MG63 (cell line): ENCODE data around the gene GOSR1. TPM values are rescaled to one million over a fixed set of nuclear protein-coding genes. Genes with fewer than 3 reads are reported as not detected.
"Not testable (repeated sequence)": the region's sequence is repeated elsewhere in the genome, so short reads cannot be mapped to it uniquely, and the experiment has no call there.

Source experiments
- DNase-seq: peaks from one replicate; pipeline ENCODE4 v3.0.0-alpha.2; 2020
- H3K27me3 ChIP-seq: fragments of 250-450 bp; sonication (Bioruptor Pico); 2 replicates; pipeline ENCODE4 v1.5.1; 2020; ENCODE audit warnings: mild to moderate bottlenecking, moderate library complexity
- H3K36me3 ChIP-seq: fragments of 250-450 bp; sonication (Bioruptor Pico); 2 replicates; pipeline ENCODE4 v1.5.1; 2020; ENCODE audit warnings: mild to moderate bottlenecking, moderate library complexity
- H3K4me3 ChIP-seq: fragments of 250-450 bp; sonication (Bioruptor Pico); 2 replicates; pipeline ENCODE4 v1.5.1; 2020; ENCODE audit warnings: mild to moderate bottlenecking, moderate library complexity
- H3K9me3 ChIP-seq: fragments of 250-450 bp; sonication (Bioruptor Pico); 2 replicates; pipeline ENCODE4 v1.5.1; 2020; ENCODE audit warnings: mild to moderate bottlenecking, moderate library complexity
- total RNA-seq: library from RNA; depleted of rRNA; stranded (reverse); fragments of >200 nt; shearing (Covaris generic); gene quantifications from 2 replicates; pipeline ENCODE4 v1.2.3, GENCODE V29; 2014; ENCODE audit warnings: low replicate concordance

The GOSR1 gene
- total RNA-seq, 1 experiment from 2014 or later: 33.5 TPM

DNA sequence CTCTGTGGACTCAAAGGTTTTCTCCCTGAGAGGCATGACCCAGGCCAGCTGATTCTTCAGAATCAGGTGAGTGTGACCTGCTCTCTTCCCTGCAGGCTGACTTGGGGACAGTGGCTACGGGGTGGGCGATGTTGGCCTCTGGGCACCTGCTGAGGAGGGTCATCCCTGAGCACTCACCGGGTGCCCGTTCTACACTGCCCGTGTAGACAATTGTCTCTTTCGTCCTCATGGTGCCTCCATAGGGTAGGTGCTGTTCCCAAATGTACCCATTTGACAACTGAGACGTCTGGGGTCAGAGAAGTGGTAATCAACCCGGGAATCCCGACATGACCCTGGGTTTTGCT lies 74.8 kb downstream of the GOSR1 start:
- H3K36me3 ChIP-seq: no peaks in the 10 kb centered on the region

DNA sequence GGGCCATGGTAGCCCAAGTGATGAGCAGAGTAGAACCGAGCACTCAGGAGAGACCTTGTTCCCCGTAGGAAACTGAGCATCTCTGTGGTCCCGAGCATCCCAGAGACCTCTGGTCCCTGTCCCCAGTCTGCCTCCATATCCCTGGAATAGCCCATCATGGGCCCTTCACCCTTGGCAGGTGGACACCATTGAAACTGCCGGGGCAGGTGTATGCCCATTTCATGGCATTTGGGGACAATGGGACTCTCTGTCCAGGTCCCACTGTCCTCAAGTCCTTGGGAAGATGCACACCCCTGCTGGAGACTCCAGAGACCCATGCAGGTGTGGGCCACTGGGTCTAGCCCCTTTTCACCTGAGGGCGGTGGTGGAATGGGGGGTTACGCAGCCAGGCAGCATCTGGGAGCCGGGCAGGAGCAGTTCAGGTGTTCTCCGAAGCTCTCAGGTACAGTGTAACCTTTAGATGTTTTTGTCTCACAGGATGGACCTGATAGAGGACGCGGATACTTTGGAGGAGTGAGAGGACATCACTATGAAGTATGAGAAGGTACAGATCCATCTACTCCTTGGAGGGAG lies 75.9 kb downstream of the GOSR1 start:
- no peak for DNase-seq

More for the DNA sequence above, 74.8 kb downstream of the GOSR1 start:
- Histone ChIP-seq H3K27me3 (no peaks in the 10 kb centered on the region), H3K4me3 (no peak overlapping the region), H3K9me3 (no peaks in the 10 kb centered on the region)
- DNase-seq: no peak

DNA sequence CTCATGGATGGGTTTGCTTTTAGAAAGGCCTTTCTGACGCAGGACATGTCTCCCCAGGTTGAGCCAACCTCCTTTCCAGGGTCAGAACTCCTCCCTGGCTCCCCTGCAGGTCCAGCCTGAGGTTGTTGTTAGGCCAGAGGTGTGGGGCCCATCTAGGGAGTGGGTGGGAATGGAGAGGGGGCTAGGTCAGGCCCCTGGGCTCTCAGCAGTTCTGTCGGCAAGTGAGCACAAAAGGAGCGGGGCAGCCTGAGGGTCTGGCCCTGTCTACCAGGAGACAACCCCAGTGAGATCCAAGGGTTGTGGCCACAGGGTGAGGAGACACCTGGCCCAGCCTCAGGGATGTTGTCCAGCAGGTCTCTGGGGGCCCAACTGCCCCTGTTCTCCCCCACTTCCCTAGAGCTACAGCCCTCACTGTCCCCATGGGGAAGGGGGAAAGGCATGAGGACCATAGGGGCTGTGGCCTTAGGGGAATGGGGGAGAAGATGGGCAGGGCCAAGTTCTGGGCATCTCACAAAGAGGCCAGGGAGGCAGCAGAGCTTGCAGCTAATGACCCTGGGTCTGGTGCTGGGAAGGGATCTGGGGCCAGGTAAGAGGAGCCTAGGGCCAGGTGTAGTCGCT lies 76.7 kb downstream of the GOSR1 start:
- H3K27me3 ChIP-seq, H3K4me3 ChIP-seq, DNase-seq, H3K9me3 ChIP-seq, H3K36me3 ChIP-seq: not testable (repeated sequence)

More for the DNA sequence above, 75.9 kb downstream of the GOSR1 start:
- H3K27me3 ChIP-seq: no peaks in the 10 kb centered on the region
- H3K36me3 ChIP-seq: no peaks in the 10 kb centered on the region
- H3K4me3 ChIP-seq: no peak overlapping the region
- no peaks in the 10 kb centered on the region for H3K9me3 ChIP-seq

DNA sequence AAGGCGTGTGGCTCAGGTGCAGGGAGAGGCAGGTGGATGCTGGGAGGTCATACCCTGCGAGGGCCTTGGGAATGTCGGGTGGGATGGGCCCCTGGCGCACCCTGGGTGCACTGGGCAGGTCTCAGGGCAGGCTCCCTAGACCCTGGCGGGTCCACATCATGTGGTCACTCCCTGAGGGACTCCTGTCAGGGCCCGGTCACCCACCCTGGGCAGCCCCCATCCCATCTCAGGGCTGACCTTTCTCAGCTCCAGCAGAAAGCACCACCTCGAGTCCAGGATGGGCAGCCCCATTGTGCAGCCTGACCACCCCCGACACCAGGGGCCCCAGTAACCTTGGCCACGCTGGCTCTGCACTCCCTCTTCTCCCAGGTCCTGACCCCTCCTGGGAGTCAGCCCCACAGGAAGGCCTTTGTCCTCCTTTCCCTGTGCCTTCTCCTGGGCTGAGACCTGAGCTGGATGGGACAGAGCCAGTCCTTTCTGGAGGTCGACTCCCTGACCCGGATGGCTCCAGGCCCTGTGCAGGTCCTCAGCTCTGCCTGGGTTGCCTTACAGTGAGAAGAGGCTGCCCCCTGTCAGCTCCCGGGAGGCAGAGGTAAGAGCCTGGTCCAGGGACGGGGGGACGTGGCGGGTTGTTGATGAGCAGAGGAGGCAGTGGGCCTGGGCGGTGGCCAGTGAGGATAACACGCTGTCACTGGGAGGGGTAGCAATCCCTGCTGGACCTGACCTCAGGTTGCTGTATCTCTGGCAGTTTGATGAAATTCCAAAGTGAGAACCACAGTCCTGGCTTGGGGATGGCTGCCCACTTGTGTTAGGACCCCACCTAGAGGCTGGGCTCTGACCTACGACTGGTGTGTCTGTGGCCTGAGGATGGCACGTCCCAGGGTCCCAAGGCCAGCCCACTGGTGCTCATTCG lies 77.9 kb downstream of the GOSR1 start:
- peak; percentile 23 for DNase-seq
- no peaks in the 10 kb centered on the region for H3K9me3 ChIP-seq
- H3K36me3 ChIP-seq: no peaks in the 10 kb centered on the region
- no peak overlapping the region for H3K4me3 ChIP-seq
- no peaks in the 10 kb centered on the region for H3K27me3 ChIP-seq

DNA sequence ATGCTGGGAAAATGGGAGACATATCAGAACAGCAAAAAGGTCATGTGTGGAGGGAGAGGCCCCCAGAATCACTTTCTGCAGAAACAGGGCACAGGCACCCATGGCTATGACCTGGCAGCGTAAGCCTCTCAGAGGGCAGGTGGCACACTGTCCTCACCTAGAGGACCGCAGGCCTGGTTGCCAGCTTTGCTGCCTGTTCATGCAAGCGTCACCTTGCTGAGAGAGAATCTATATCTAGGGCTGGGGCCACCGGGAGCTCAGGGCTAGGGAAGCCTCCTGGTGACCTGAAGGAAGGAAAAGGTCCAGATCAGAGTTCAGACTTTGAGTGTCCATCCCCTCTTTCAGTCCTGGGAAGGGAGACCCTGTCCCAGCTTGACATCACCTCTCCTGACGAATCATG lies 78.7 kb downstream of the GOSR1 start:
- Histone ChIP-seq H3K27me3 (no peaks in the 10 kb centered on the region), H3K4me3 (no peak overlapping the region), H3K36me3 (no peaks in the 10 kb centered on the region), H3K9me3 (no peaks in the 10 kb centered on the region)
- no peak for DNase-seq

DNA sequence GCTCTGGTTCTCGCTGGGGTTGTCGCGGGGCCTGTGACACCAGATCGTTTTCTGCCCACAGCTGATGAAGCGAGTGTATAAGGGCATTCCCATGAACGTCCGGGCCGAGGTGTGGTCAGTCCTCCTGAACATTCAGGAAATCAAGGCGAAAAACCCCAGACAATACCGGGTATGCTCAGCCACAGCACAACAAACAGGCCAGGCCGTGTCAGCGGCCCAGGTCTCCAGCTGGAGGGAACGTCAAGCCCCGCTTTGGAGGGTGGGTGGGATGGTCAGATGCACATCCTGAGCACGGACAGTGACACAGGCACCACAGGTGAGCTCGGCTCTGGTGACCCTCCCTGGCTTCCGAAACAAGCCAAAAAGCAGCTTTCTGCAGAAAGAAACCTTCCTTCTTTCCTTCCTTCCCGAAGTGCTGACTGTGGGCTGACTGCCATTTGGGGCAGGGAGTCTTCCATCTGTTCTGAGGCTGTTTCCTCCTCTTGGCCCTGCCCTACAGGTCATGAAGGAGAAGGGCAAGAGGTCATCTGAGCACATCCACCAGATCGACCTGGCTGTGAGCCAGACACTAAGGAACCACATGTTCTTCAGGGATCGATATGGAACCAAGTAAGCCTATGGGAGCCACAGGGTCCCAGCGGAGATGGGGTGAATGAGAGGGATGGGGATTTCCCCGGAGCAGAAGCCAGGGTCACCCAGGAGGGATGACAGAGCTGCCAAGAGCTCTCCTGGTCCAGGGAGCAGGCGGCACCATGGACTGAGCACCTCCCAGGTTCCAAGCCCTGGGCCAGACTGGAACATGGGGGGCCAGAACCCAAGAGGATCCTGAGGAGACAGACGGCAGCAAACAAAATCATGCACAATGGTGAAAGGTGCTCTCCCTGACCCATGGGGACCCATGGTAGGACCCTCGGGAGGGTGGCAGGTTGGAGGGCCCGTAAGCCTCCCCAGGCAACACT lies 79.4 kb downstream of the GOSR1 start:
- no peak overlapping the region for H3K4me3 ChIP-seq
- no peaks in the 10 kb centered on the region for H3K36me3 ChIP-seq
- no peaks in the 10 kb centered on the region for H3K27me3 ChIP-seq
- DNase-seq: no peak
- no peaks in the 10 kb centered on the region for H3K9me3 ChIP-seq

DNA sequence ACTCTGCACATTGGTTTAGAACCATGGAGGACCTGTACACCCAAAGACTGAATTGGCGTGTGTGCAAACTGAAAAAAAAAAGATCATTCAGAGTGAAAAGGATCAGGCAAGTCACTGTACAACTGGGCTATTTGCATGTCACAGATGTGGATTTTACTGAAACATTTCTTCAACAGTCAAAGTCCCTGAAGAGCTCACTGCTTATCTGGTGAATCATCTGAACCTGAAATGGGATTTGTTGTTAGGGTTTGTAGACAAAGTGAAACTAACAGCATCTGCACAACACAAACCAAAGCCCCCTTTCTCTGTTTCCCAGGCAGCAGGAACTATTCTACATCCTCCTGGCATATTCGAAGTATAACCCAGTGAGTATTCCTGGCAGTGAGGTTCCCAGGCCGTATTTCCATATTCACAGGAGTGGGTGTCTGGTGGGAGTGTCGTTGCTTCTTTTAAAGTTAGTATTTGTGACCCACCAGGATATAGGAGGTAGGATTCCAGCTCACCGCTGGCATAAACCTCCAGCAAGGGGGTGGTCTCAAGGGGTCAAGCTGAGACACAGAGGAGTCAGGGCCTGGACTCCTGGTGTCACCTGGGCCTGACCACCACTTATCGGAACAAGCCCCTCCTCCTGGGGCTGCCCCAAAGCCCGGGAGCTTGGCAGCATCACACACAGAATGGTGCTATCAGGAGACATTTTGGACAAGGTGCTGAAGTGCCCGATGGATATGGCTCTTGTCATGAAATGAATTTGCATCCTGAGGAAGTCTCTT lies 80.9 kb downstream of the GOSR1 start:
- no peaks in the 10 kb centered on the region for H3K36me3 ChIP-seq
- H3K27me3 ChIP-seq: no peaks in the 10 kb centered on the region; the same call in 1 of the 2 replicates
- H3K4me3 ChIP-seq: no peak overlapping the region
- H3K9me3 ChIP-seq: no peaks in the 10 kb centered on the region
- no peak for DNase-seq

DNA sequence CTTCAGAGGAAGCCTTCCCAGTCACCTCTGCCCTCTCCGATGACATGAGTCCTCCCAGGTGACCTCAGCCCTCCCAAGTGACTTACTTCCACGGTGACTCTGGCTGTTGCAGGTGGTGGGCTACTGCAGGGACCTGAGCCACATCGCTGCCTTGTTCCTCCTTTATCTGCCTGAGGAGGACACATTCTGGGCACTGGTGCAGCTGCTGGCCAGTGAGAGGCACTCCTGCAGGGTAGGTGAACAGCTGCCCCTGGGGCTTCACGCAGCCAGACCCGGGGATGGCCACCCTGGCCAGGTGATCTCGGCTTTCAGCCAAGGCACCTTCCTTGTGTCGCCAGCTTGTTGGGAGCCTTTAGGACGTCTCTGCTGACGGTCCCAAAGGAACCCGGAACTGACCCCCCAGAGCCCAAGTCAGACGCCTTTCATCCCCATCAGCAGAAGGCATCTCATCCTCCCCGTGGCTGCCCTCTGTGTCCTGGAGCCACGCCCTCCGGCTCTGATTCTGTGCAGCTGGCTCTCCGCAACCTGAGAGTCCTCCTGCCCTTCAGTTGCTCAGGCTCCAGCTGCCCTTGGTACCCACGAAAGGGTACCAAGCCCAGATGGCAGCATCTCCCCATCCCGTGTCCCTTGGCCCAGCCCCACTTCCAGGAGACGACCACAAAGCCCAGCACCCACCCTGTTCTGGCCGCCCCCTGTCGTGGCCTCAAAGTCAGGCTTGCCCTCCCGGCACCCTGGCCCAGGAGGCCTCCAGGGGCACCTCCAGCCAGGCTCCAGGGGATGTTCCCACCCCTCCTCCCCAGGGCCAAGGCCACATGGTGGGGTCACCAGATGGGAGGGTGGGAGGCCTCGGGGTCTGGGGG lies 81.7 kb downstream of the GOSR1 start:
- Histone ChIP-seq H3K4me3 (no peak overlapping the region), H3K9me3 (no peaks in the 10 kb centered on the region), H3K27me3 (no peaks in the 10 kb centered on the region; the same call in 1 of the 2 replicates), H3K36me3 (no peaks in the 10 kb centered on the region)
- no peak for DNase-seq

DNA sequence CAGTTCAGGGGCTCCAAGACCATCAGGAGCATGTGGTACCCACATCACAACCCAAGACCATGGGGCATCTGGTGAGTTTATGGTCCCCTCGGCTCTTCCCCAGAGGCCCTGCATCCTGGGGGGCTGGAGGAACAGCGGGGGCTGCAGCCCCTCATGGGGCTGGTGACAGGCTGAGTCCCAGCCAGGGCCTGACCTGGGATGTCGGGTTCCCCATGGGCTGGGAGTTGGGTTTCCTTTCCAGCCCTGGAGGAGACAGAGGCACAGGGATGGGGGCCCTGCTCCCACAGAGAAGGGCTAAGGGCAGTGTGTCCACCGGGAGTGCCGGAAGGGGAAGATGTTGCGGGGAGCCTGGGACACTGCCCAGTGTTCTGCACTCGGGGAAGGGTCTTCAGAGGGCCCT lies 82.4 kb downstream of the GOSR1 start:
- Histone ChIP-seq H3K4me3 (no peak overlapping the region), H3K36me3 (no peaks in the 10 kb centered on the region), H3K9me3 (no peaks in the 10 kb centered on the region), H3K27me3 (no peaks in the 10 kb centered on the region; the same call in 1 of the 2 replicates)
- no peak for DNase-seq

DNA sequence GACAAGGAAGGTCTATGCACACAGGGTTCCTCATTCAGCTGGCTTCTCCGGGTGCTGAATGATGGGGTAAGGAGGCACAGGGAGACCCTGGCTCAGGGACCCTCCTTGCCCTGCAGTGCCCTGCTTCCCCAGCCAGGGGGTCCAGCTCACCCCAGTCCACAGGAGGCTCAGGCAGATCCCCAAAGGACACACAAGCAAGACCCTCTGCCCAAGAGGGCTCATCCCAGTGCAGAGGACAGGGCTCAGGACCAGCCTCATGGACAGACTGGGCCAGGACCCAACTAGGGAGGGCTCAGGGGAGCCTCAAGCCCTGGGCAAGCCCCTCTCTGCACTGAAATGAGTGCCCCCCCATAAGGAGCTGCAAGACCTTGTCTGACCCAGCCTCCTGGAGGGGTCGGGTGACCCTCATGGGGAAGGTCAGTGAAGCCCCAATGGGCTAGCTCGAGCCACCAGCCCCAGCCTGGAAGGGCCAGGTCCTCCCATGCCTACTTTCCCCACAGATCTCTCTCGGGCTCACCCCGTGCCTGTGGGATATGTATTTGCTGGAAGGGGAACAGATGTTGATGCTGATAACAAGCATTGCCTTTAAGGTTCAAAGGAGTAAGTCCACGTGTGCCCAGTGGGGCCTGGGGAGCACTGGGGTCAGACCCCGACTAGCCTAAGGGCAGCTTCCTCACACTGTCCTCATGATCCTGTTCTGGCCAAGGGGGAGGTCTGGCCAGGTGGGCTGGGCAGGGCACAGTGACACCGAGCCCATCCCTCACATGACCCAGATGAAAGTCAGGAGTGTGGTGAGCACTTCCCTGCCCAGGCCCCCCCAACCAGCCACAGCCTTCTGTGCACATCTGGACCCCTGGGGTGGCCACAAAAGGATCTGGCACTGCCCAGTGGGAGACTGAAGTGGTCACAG lies 83.2 kb downstream of the GOSR1 start:
- not testable (repeated sequence) for H3K9me3 ChIP-seq, H3K27me3 ChIP-seq, DNase-seq, H3K36me3 ChIP-seq, H3K4me3 ChIP-seq

DNA sequence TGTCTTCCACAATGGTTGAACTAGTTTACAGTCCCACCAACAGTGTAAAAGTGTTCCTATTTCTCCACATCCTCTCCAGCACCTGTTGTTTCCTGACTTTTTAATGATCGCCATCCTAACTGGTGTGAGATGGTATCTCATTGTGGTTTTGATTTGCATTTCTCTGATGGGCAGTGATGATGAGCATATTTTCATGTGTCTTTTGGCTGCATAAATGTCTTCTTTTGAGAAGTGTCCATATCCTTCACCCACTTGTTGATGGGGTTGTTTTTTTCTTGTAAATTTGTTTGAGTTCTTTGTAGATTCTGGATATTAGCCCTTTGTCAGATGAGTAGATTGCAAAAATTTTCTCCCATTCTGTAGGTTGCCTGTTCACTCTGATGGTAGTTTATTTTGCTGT lies 84.6 kb downstream of the GOSR1 start:
- H3K27me3 ChIP-seq, H3K36me3 ChIP-seq, H3K9me3 ChIP-seq, H3K4me3 ChIP-seq, DNase-seq: not testable (repeated sequence)

DNA sequence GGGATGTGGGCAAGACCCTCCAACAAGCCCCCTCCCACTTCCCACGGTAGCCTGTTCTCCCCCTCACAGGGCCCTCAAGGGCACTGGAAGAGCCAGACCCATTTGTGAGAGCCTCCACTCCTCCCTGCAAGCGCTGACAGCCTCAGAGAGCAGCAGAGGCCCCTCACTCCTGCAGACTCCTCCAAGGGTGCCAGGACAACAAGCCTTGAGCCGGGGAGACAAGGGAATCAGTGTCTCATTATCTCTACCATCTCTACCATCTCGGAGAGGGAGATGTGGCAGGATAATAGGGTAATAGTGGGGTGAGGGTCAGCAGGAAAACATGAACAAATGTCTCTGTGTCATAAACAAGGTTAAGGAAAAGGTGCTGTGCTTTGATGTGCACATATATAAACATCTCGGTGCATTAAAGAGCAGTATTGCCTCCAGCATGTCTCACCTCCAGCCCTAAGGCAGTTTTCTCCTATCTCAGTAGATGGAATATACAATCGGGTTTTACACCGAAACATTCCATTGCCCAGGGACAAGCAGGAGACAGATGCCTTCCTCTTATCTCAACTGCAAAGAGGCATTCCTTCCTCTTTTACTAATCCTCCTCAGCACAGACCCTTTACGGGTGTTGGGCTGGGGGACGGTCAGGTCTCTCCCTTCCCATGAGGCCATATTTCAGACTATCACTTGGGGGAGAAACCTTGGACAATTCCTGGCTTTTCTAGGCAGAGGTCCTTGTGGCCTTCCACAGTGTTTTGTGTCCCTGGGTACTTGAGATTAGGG lies 86.1 kb downstream of the GOSR1 start:
- H3K27me3 ChIP-seq: not testable (repeated sequence)

DNA sequence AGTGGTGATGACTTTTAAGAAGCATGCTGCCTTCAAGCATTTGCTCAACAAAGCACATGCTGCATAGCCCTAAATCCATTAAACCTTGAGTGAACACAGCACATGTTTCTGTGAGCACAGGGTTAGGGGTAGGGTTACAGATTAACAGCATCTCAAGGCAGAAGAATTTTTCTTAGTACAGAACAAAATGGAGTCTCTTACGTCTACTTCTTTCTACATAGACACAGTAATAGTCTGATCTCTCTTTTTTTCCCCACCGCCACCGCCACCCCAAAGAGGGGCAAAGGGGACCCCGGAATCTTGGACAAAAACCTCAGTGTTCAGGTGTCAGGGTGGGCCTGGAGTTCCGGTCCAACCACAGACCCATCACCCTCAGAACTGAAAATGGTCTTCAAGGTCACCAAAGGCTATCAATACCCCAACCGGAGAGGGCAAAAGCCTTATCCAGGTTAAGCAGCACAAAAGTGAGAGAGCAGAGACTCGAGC lies 86.7 kb downstream of the GOSR1 start:
- H3K27me3 ChIP-seq, H3K4me3 ChIP-seq, H3K36me3 ChIP-seq, H3K9me3 ChIP-seq, DNase-seq: not testable (repeated sequence)

More for the DNA sequence above, 86.1 kb downstream of the GOSR1 start:
- not testable (repeated sequence) for H3K9me3 ChIP-seq, H3K36me3 ChIP-seq, DNase-seq, H3K4me3 ChIP-seq
